OCI-LY7 (cell line): ENCODE data around the gene BBX.

Source experiments
- EZH2phosphoT487 ChIP-seq: fragments of 200-600 bp; sonication (generic); IDR thresholded peaks from 2 replicates; pipeline ENCODE4 v1.6.1; 2018; ENCODE audit warnings: low read depth, borderline replicate concordance, mild to moderate bottlenecking, mixed run types, antibody characterized with exemption, low read length, moderate library complexity, mixed read lengths
- TF ChIP-seq, protein P1 (sequence below): fragments of 200-600 bp; sonication (generic); conservative IDR thresholded peaks from 2 replicates; pipeline ENCODE4 v1.5.1; 2014; ENCODE audit warnings: mild to moderate bottlenecking, antibody characterized with exemption, low read length, moderate library complexity, mixed read lengths

DNA sequence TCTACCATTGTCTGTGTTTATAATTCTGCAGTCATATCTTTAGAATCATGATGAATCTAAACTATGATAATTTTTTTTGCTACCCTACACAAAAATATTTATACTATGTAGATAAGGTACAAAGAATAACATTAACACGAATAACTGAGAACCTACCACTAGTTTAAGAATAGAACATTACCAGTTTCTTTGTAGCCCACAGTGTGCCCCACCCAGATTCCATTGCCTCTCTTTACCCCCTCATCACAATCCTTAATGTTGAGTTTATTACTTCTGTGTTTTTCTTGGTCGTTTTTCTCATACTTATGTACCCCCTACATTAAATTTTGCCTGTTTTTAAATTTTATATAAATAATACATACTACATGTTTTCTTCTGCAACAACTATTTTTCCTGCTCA lies 140.5 kb downstream of the BBX start:
- TF ChIP-seq, protein P1, sequence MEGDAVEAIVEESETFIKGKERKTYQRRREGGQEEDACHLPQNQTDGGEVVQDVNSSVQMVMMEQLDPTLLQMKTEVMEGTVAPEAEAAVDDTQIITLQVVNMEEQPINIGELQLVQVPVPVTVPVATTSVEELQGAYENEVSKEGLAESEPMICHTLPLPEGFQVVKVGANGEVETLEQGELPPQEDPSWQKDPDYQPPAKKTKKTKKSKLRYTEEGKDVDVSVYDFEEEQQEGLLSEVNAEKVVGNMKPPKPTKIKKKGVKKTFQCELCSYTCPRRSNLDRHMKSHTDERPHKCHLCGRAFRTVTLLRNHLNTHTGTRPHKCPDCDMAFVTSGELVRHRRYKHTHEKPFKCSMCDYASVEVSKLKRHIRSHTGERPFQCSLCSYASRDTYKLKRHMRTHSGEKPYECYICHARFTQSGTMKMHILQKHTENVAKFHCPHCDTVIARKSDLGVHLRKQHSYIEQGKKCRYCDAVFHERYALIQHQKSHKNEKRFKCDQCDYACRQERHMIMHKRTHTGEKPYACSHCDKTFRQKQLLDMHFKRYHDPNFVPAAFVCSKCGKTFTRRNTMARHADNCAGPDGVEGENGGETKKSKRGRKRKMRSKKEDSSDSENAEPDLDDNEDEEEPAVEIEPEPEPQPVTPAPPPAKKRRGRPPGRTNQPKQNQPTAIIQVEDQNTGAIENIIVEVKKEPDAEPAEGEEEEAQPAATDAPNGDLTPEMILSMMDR, result no peak
- TF ChIP-seq EZH2phosphoT487, result no peak
